NCI-H146 treated with DMSO at 0.1 percent for 48 hours (cell line): ENCODE measurements around the gene ATAD5.
A peak's percentile ranks its signal among the peaks of the same experiment; 100 is the strongest.
"Not testable (repeated sequence)": the region's sequence is repeated elsewhere in the genome, so short reads cannot be mapped to it uniquely, and the experiment has no call there.

Experiments
- DNase-seq: peaks from one replicate; lab custom pipeline; 2025; ENCODE audit not compliant: unreplicated experiment; lab: John Stamatoyannopoulos, UW

ATAD5 gene

DNA sequence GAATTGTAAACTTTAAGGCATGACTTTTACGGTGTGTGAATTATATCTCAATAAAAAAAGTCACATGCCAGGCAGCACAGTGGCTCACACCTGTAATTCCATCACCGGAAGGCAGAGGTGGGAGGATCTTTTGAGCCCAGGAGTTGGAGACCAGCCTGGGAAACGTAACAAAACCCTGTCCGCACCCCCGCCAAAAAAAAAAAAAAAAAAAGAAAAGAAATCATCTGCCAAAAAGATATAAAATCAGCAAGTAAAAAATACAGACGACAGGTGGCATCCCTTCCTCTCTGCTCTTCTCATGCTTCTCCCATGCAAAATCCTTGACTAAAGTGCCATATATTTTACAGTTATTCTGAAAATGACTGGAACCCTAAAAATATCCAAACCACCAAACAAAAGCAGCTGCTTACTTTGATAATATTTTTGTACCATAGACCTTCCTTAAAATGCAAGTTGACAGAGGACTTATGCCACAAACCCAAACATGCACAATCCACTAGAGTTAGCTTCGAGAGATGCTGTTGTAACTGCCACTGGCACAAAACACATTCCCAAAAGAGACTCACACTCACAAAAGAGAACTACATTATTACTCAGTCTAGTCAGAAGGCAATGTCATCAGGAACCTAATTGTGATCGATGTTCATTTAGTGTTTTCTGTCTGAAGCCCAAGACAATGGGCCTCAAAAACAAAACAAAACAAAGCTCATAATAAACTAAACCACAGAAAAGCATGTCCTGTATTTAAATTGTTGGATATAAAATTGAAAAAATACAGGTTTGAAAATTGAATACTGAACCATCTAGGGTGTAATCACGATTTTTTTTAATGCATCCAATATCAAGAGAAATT is 9.7 kb upstream of the ATAD5 start:
- no peak for DNase-seq

- DNase-seq, result not testable (repeated sequence)
Observed at GRCh38 chr17:30822919-30823318, 8.8 kb upstream of the ATAD5 start.

DNA sequence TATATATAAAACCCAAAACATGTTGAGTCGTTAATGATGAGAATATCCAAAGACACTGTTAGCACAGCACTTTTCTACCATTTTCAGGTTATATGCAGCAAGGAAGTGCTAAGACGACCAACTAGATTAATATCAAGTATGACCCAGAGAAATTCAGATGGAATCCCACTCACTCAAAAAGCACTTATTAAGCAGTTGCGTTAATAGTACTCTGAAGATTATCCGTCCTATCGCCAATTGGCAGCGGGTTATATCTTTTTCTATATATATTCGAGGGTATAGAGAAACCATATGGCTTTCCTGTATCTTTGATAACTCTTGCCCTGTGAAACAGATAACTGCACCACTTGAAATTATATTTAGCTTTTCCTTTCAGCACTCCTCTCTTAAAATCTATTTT is 8.3 kb upstream of the ATAD5 start:
- DNase-seq, result no peak

- no peak for DNase-seq
Observed at GRCh38 chr17:30824002-30824355, 7.8 kb upstream of the ATAD5 start.

DNA sequence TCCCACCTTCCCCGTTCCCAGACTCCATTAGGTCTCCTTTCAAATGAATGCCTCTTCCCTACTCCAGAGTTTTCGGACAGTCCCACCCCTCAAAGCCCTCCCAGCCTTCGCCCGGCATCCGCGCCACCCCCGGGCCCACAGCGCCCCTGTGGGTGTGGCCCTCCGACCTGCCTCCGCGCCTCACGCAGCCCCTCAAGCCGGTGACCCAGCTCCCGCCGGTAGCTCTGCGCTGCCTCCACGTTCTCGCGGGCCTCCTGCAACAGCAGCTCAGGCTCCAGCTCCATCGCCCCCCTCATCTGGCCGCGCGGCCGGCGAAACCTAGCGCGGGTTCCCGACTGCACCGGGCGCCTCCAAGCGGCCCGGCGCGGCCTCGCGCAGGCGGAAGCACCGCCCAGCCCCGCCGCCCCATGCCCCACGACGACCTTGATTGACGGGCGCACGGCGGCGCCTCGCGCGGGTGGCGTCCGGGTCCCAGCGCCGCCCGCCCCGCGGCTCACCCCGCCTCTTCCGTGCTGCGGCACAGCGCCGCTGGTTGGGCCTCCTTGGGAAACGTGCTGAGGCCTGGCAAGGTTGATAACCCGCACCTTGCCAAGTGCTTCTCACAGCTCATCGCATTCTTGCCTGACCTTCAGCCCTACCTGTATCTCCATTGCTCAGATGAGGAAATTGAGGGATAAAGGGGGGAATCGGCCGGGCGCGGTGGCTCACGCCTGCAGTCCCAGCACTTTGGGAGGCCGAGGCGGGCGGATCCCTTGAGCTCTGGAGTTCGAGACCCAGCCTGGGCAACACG is 7.2 kb upstream of the ATAD5 start, which contains the start of gene CRLF3:
Gene CRLF3 (minus strand): TSS at position 337 of the 790 bp plus-strand sequence. CDS start 41 bp downstream, at position 296.
- peak; percentile 80 for DNase-seq

- DNase-seq, result no peak
Observed at GRCh38 chr17:30827082-30827481, 4.7 kb upstream of the ATAD5 start.

- DNase-seq, result no peak
Observed at GRCh38 chr17:30829022-30829421, 2.7 kb upstream of the ATAD5 start.

DNA sequence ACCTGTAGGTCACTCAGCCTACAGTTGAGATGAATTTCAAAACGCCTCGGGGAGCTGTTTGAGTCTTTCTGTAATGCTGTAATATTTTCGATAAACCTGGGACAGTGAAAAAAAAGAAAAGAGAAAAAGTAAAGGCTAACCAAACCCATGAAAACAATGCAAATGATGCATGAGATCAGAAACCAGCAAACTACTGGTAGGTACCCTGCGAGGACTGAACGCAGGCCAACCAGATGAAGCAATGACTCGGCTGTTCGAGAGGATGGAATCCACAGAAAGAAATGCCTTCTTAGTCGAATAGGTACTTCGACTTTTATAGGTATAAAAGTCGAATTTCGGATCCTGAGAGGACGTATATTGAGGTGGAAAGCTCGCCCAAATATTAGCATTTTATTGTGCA is 509 bp upstream of the ATAD5 start:
- peak; percentile 43 for DNase-seq

DNA sequence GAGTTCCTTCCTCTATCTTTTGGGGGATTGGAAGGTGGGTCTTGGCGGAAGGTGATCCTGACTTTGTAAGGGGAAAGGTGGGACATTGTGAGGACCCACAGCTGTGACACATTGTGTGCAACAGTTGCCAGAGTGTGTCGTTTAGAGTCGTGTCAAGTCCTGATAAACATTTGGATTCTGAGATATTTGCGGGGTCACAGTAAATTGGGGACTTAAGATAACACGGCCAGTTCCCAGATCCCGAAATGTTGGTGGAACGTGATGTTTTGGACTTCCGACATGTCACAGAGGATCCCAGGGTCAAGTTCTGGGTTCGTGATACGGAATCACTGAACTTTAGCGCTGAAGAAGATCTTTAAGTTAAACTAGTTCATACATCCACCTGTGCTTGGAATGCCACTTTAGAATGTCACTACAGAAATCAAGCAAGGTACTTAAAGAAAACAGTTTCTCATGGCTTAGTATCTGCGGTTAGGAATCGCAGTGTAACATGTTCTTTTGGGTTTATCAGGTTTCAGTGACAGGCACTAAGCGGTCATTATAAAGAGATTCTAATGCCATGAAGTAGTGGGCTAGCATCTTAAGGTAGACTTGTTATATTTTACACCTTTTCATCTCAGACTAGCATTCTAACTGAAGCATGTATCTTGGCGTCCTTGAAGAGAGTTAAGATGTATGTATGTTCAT is 815 bp downstream of the ATAD5 start:
- DNase-seq, result no peak

GRCh38 chr17:30838202-30838807 is 6.5 kb downstream of the ATAD5 start:
- DNase-seq, result no peak

- DNase-seq, result no peak
Observed at GRCh38 chr17:30840771-30841170, 9.0 kb downstream of the ATAD5 start.

DNA sequence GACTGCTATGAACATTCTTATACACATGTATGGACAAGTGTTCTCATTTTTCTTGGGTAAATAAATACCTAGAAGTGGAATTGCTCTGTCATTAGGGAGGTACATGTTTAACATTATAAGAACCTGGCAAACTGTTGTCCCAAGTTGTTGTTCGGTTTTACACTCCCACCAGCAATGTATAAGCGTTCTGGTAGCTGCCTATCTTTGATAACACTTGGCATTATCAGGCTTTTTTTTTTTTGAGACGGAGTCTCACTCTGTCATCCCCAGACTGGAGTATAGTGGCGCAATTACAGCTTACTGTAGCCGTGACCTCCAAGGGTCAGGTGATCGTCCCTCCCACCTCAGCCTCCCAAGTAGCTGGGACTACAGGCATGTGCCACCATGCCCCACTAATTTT is 16.3 kb downstream of the ATAD5 start:
- no peak for DNase-seq

DNA sequence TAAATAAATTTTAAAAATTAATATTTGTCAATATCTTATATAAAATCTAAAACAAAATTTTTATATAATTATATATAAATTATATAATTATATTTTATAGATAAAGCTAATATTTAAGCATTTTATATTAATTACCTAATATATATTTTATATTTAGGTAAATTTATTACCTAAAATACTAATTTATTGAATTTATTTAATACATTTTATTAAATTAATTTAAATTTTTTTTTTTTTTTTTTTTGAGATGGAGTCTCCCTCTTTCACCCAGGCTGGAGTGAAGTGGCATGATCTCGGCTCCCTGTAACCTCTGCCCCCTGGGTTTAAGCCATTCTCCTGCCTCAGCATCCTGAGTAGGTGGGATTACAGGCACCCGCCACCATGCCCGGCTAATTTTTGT is 22.4 kb downstream of the ATAD5 start:
- DNase-seq, result no peak

DNA sequence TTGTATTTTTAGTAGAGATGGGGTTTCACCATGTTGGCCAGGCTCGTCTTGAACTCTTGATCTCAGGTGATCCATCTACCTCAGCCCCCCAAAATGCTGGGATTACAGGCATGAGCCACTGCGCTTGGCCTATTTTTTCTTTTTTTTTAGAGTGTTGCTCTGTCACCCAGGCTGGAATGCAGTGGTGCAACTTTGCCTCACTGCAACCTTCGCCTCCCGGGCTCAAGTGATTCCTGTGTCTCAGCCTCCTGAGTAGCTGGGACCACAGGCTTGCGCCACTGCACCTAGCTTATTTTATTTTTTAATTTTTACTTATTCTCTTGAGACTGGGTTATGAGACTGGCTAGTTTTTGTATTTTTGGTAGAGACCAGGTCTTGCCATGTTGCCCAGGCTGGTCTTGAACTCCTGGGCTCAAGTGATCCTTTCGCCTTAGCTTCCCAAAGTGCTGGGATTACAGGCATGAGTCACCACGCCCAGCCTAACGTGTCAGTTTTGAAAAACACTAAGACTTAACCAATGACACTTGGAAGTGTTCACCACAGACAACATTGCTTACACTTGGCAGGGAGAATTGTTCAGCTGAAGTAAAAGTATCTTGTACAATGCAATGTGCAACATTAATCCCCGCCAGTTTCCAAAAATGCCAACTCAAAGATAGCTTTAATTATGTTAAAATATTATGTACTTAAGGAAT is 26.9 kb downstream of the ATAD5 start:
- DNase-seq, result no peak

DNA sequence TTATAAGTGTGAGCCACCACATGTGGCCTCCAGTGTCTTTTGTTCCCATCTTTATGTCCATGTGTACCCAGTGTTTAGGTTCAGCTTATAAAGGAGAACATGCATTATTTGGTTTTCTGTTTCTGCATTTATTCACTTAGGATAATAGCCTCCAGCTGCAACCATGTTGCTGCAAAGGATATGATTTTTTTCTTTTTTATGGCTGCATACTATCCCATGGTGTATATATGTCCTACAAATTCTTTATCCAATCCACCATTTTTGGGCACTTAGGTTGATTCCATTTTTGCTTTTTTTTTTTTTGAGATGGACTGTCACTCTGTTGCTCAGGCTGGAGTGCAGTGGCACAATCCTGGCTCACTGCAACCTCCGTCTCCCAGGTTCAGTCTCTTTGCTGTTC is 32.9 kb downstream of the ATAD5 start:
- no peak for DNase-seq

- no peak for DNase-seq
Observed at GRCh38 chr17:30869005-30869404, 37.2 kb downstream of the ATAD5 start.

DNA sequence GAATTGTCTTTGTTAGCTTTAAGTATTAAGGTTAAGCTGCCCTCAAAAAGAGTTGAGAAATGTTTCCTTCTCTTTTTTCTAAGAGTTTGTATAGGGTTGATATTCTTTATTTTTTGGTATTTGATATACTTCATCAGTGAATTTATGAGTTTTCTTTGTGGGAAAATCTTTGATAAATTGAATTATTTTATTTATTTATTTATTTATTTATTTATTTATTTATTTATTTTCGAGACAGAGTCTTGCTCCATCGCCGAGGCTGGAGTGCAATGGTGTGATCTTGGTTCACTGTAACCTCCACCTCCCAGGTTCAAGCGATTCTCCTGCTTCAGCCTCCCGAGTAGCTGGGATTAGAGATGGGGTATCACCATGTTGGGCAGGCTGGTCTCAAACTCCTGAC is 54.4 kb downstream of the ATAD5 start:
- DNase-seq, result no peak

- DNase-seq, result no peak
Observed at GRCh38 chr17:30894236-30894635, 62.5 kb downstream of the ATAD5 start.

DNA sequence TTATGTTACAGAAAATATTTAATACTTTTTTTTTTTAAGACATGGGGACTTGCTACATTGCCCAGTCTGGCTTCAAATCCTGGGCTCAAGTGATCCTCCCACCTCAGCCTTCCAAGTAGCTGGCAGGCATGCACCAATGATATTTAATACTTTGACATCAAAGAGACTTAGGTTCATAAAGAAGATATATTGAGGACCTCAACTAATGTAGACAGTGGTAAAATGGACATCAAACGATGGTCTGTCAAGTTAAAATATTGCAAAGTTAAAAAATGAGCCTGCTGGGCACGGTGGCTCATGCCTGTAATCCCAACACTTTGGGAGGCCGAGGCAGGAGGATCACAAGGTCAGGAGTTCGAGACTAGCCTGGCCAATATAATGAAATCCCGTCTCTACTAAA is 65.5 kb downstream of the ATAD5 start:
- no peak for DNase-seq

DNA sequence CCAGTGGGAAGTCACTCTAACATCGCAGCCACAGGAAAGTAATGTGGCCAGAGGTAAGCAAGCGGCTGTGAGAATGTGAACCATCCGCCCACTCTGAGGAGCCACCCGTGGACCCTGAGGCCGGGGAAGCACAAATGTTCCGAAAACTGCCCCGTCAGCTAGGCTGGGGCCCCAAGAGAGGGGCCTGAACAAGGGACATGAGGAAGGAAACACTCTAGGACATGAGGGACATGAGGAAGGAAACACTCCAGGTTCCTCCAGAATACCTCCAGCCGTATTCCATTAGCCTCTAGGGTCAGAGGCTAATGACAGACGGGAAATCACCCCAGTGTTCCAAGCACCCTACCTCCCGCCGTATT is 74.0 kb downstream of the ATAD5 start:
- DNase-seq, result no peak
